HepG2 (cell line): Measurements from ENCODE around the gene PHLDB1. TPM values are rescaled to one million over a fixed set of nuclear protein-coding genes. Genes with fewer than 3 reads are reported as not detected.
A peak's percentile ranks its signal among the peaks of the same experiment; 100 is the strongest.

ENCODE experiments used
- BCL6 ChIP-seq: IDR thresholded peaks from 2 replicates; pipeline ENCODE4 v1.6.1; 2016; ENCODE audit warnings: missing genetic modification reagents, missing compliant biosample characterization
- FUBP1 ChIP-seq: sonication (generic); formaldehyde crosslinking; IDR thresholded peaks from 2 replicates; pipeline ENCODE4 v1.5.1; 2020; ENCODE audit warnings: missing genetic modification reagents, mild to moderate bottlenecking, borderline replicate concordance
- ISL2 ChIP-seq: sonication (generic); formaldehyde crosslinking; IDR thresholded peaks from 2 replicates; pipeline ENCODE4 v1.5.0; 2020; ENCODE audit warnings: missing genetic modification reagents
- MTF2 ChIP-seq: sonication (generic); formaldehyde crosslinking; IDR thresholded peaks from 2 replicates; pipeline ENCODE4 v1.5.0; 2020; ENCODE audit warnings: missing genetic modification reagents, borderline replicate concordance
- PAX8 ChIP-seq: sonication (generic); formaldehyde crosslinking; IDR thresholded peaks from 2 replicates; pipeline ENCODE4 v1.8.0; 2022; ENCODE audit warnings: mild to moderate bottlenecking, missing genetic modification reagents, borderline replicate concordance
- PHF21A ChIP-seq: sonication (generic); formaldehyde crosslinking; IDR thresholded peaks from 2 replicates; pipeline ENCODE4 v1.5.0; 2020; ENCODE audit warnings: mild to moderate bottlenecking, missing genetic modification reagents
- SP4 ChIP-seq: sonication (generic); formaldehyde crosslinking; IDR thresholded peaks from 2 replicates; pipeline ENCODE4 v1.8.1; 2023; ENCODE audit warnings: mild to moderate bottlenecking, missing genetic modification reagents
- ZBTB7A ChIP-seq: sonication (generic); formaldehyde crosslinking; IDR thresholded peaks from 2 replicates; pipeline ENCODE4 v1.8.0; 2022; ENCODE audit warnings: mild to moderate bottlenecking, missing genetic modification reagents
- ZNF224 ChIP-seq: sonication (generic); formaldehyde crosslinking; IDR thresholded peaks from 2 replicates; pipeline ENCODE4 v1.5.0; 2020; ENCODE audit warnings: mild to moderate bottlenecking, missing genetic modification reagents
- ZNF549 ChIP-seq: sonication (generic); formaldehyde crosslinking; IDR thresholded peaks from 2 replicates; pipeline ENCODE4 v1.5.0; 2020; ENCODE audit warnings: missing genetic modification reagents
- ZNF564 ChIP-seq: sonication (generic); formaldehyde crosslinking; IDR thresholded peaks from 2 replicates; pipeline ENCODE4 v1.8.1; 2023; ENCODE audit warnings: mild to moderate bottlenecking, missing genetic modification reagents
- ZNF747 ChIP-seq: sonication (generic); formaldehyde crosslinking; IDR thresholded peaks from 2 replicates; pipeline ENCODE4 v1.8.1; 2023; ENCODE audit warnings: missing genetic modification reagents, mild to moderate bottlenecking, borderline replicate concordance
- ZNF761 ChIP-seq: sonication (generic); formaldehyde crosslinking; conservative IDR thresholded peaks from 2 replicates; pipeline ENCODE4 v1.4.0; 2020; ENCODE audit warnings: mild to moderate bottlenecking, missing genetic modification reagents
- polyA plus RNA-seq, 8 experiments: library from polyadenylated mRNA; depleted of rRNA in 3 of 8; stranded (reverse) in 7 of 8; unstranded in 1 of 8; fragments of >200 nt; fragmentation: Illumina TruSeq in 4 of 8; extraction: Trizol in 4 of 8; gene quantifications; 2 replicates each; pipeline versions ENCODE4 v1.2.1 to v1.2.3, GENCODE V29; 2011 to 2016; ENCODE audit warnings: low read depth in 4 of 8, missing spikeins in 1 of 8, mixed read lengths in 1 of 8; ENCODE audit not compliant: insufficient read depth in 1 of 8
- total RNA-seq, 5 experiments: library from RNA; depleted of rRNA; stranded (reverse); fragments of >200 nt; fragmentation: Illumina TruSeq; extraction: Trizol; gene quantifications; 2 replicates each; pipeline ENCODE4 v1.2.3, GENCODE V29; 2016; ENCODE audit warnings: low read depth in 1 of 5
- TF ChIP-seq, protein P1 (sequence below): sonication (generic); formaldehyde crosslinking; conservative IDR thresholded peaks from 2 replicates; pipeline ENCODE4 v1.4.0; 2020; ENCODE audit warnings: missing genetic modification reagents
- TF ChIP-seq, protein P2 (sequence below): conservative IDR thresholded peaks from 2 replicates; pipeline ENCODE4 v1.6.1; 2018; ENCODE audit warnings: missing genetic modification reagents
- TF ChIP-seq, protein P3 (sequence below), 2 experiments: sonication (generic) in 1 of 2; formaldehyde crosslinking in 1 of 2; IDR thresholded peaks; 2 replicates each; pipeline versions ENCODE4 v1.6.1 to v1.9.0; 2014 to 2022; ENCODE audit warnings: antibody characterized with exemption in 1 of 2, borderline replicate concordance in 1 of 2, inconsistent platforms in 1 of 2, low read depth in 1 of 2, missing genetic modification reagents in 1 of 2

The PHLDB1 gene
- total and polyA plus RNA-seq, 2 of the 13 experiments (the other 11 are each of a cell fraction or from before 2014, with no cell fraction given): 13.8 to 14.2 TPM

DNA sequence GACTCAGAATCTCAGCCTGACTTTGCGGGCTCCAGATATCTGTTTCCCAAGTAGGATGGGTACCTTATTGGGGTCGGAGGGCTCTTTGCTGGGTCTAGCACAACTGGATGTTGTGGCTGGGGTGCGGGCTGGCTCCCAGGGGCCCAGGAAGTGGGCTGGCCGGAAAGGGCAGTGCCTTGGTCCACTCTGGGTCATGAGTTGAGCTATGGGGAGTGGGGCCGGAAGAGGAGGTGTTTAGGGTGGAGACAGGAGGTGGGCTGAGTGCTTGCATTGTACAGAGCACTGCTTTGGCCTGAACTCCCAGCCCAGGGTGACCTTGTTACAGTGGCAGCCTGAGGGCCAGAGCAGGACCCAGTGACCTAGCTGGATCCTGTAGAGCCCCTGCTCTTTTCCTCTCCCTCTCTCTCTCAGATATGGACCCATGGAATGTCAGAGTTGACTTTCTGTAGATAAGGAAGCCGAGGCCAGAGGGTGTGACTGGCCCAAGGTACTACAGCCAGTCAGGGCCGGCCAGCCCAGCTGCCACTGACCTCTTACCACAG, 13.2 kb downstream of the PHLDB1 start (continued):
- TF ChIP-seq ISL2 (peak; percentile 42; the same call in 1 of the 2 replicates), ZNF549 (CRISPR knock-in tag) (no peak), ZNF747 (CRISPR knock-in tag) (no peak; the same call in 1 of the 2 replicates), PAX8 (CRISPR knock-in tag) (no peak), MTF2 (CRISPR knock-in tag) (0 out of 2 replicates have a peak, but pooled peaks have one; percentile 71), ZNF564 (CRISPR knock-in tag) (peak; percentile 18; the same call in 1 of the 2 replicates), SP4 (CRISPR knock-in tag) (no peak), ZNF761 (CRISPR knock-in tag) (no peak; the same call in 1 of the 2 replicates), BCL6 (CRISPR knock-in tag) (peak; percentile 3; the same call in 1 of the 2 replicates), PHF21A (peak; percentile 63), FUBP1 (CRISPR knock-in tag) (no peak), ZNF224 (CRISPR knock-in tag) (no peak), ZBTB7A (CRISPR knock-in tag) (no peak; the same call in 1 of the 2 replicates)
- TF ChIP-seq, protein P1, sequence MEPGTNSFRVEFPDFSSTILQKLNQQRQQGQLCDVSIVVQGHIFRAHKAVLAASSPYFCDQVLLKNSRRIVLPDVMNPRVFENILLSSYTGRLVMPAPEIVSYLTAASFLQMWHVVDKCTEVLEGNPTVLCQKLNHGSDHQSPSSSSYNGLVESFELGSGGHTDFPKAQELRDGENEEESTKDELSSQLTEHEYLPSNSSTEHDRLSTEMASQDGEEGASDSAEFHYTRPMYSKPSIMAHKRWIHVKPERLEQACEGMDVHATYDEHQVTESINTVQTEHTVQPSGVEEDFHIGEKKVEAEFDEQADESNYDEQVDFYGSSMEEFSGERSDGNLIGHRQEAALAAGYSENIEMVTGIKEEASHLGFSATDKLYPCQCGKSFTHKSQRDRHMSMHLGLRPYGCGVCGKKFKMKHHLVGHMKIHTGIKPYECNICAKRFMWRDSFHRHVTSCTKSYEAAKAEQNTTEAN: peak; percentile 31; the same call in 1 of the 2 replicates
- TF ChIP-seq, protein P2, sequence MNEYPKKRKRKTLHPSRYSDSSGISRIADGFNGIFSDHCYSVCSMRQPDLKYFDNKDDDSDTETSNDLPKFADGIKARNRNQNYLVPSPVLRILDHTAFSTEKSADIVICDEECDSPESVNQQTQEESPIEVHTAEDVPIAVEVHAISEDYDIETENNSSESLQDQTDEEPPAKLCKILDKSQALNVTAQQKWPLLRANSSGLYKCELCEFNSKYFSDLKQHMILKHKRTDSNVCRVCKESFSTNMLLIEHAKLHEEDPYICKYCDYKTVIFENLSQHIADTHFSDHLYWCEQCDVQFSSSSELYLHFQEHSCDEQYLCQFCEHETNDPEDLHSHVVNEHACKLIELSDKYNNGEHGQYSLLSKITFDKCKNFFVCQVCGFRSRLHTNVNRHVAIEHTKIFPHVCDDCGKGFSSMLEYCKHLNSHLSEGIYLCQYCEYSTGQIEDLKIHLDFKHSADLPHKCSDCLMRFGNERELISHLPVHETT (CRISPR knock-in tag): no peak
- TF ChIP-seq, protein P3, sequence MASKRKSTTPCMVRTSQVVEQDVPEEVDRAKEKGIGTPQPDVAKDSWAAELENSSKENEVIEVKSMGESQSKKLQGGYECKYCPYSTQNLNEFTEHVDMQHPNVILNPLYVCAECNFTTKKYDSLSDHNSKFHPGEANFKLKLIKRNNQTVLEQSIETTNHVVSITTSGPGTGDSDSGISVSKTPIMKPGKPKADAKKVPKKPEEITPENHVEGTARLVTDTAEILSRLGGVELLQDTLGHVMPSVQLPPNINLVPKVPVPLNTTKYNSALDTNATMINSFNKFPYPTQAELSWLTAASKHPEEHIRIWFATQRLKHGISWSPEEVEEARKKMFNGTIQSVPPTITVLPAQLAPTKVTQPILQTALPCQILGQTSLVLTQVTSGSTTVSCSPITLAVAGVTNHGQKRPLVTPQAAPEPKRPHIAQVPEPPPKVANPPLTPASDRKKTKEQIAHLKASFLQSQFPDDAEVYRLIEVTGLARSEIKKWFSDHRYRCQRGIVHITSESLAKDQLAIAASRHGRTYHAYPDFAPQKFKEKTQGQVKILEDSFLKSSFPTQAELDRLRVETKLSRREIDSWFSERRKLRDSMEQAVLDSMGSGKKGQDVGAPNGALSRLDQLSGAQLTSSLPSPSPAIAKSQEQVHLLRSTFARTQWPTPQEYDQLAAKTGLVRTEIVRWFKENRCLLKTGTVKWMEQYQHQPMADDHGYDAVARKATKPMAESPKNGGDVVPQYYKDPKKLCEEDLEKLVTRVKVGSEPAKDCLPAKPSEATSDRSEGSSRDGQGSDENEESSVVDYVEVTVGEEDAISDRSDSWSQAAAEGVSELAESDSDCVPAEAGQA (IDR thresholded peaks at IDR 0.05; ENCODE audit: low read depth): no peak
- TF ChIP-seq, protein P3 (CRISPR knock-in tag; IDR thresholded peaks at IDR 0.05; ENCODE audit: borderline replicate concordance): no peak
